GM12878 (cell line): ENCODE data around the gene DPP6.

Source experiments
- EZH2 ChIP-seq: IDR thresholded peaks from 2 replicates; pipeline ENCODE4 v1.6.1; 2012; ENCODE audit warnings: low read depth, mild to moderate bottlenecking, control low read depth, inconsistent platforms, low read length, borderline replicate concordance; ENCODE audit not compliant: control insufficient read depth
- RFX5 ChIP-seq: IDR thresholded peaks from 2 replicates; pipeline ENCODE4 v1.6.1; 2011; ENCODE audit warnings: low read depth, low read length, improper control_type of control experiment

- TF ChIP-seq RFX5, result no peak
- no peak for TF ChIP-seq EZH2
Measured at GRCh38 chr7:154776350-154776749, 724.2 kb downstream of the DPP6 start.
